ENCODE results near the gene LAMA1. TPM values are rescaled to one million over a fixed set of nuclear protein-coding genes. Genes with fewer than 3 reads are reported as not detected.

LAMA1 gene
- total RNA-seq, 1 experiment from 2014 or later = 28.8 TPM

DNA sequence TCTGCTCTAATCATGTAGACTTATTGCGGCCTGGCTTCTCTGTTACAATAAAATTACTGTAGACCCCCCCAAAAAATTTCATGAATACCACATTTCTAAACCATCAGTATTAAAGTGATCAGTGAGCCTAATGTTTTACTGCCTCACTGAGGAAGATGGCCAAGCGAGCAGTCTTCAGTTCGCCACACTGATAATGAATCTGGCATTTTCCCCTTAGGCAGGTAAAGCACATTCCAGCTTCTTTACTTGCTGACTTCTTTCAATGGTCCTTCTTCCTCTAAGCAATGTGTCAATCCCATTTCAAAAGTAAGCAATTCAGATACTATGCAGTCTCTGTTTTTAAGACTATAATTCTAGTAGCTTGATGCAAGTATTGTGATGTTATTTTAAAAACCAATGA lies 137.6 kb downstream of the LAMA1 start:
- no peaks in the 10 kb centered on the region for H3K9me3 ChIP-seq (ENCODE audit: control insufficient read depth, low read depth, low read length)
- H3K4me1 ChIP-seq (ENCODE audit: insufficient read depth, low read length) = no peaks in the 10 kb centered on the region
- no peak overlapping the region for H2BK12ac ChIP-seq (ENCODE audit: insufficient read length, low read depth, low read length)
- no peaks in the 10 kb centered on the region for H3K9me3 Mint-ChIP-seq
- no peak overlapping the region for H4K5ac ChIP-seq (ENCODE audit: insufficient read length, low read depth, low read length)
- H3K27ac Mint-ChIP-seq = peak overlapping the region in 1 of 3 experiments; percentile 56; a peak in 2 of 7 replicates
- no peak overlapping the region for H3K4me3 Mint-ChIP-seq
- DNase-seq = no peak
- H3K23me2 ChIP-seq (ENCODE audit: insufficient read length, low read depth, low read length, poor library complexity, severe bottlenecking) = no peaks in the 10 kb centered on the region
- peaks cover 0 to 3% of the 10 kb centered on the region in 2 experiments; a peak in 1 of 4 replicates for H3K4me1 Mint-ChIP-seq
- no peaks in the 10 kb centered on the region for H4K20me1 ChIP-seq (ENCODE audit: control insufficient read depth, insufficient read depth, insufficient read length)
- TF ChIP-seq, protein P1, sequence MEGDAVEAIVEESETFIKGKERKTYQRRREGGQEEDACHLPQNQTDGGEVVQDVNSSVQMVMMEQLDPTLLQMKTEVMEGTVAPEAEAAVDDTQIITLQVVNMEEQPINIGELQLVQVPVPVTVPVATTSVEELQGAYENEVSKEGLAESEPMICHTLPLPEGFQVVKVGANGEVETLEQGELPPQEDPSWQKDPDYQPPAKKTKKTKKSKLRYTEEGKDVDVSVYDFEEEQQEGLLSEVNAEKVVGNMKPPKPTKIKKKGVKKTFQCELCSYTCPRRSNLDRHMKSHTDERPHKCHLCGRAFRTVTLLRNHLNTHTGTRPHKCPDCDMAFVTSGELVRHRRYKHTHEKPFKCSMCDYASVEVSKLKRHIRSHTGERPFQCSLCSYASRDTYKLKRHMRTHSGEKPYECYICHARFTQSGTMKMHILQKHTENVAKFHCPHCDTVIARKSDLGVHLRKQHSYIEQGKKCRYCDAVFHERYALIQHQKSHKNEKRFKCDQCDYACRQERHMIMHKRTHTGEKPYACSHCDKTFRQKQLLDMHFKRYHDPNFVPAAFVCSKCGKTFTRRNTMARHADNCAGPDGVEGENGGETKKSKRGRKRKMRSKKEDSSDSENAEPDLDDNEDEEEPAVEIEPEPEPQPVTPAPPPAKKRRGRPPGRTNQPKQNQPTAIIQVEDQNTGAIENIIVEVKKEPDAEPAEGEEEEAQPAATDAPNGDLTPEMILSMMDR (conservative IDR thresholded peaks at IDR 0.05) = no peak
- no peak overlapping the region for H2BK15ac ChIP-seq (ENCODE audit: low read depth, low read length)
- no peak overlapping the region for H3K9ac ChIP-seq (ENCODE audit: extremely low read depth, insufficient read length, low read length)
- no CpG with 5 or more reads among the region's 3 CpGs for WGBS (ENCODE audit: extremely low coverage, insufficient read length, low lambda C conversion rate)
- H2AK5ac ChIP-seq (ENCODE audit: insufficient read length, low read length) = no peak overlapping the region
- H3K56ac ChIP-seq (ENCODE audit: insufficient read length, low read depth, low read length) = no peak overlapping the region
- H3K79me2 ChIP-seq (ENCODE audit: insufficient read depth, low read length) = no peaks in the 10 kb centered on the region
- H2BK120ac ChIP-seq (ENCODE audit: low read depth, low read length, poor library complexity, severe bottlenecking) = no peak overlapping the region
- no peaks in the 10 kb centered on the region for H3K27me3 Mint-ChIP-seq (ENCODE audit: low read depth)
- H2AFZ ChIP-seq (ENCODE audit: low read length) = no peak overlapping the region
- no peaks in the 10 kb centered on the region for H3K27me3 ChIP-seq (ENCODE audit: insufficient read depth, low read length)
- H3K36me3 Mint-ChIP-seq (ENCODE audit: insufficient read depth in 1 of 3, low read depth in 3 of 3) = peaks cover 22 to 63% (median 26%) of the 10 kb centered on the region in 3 experiments
- H4K8ac ChIP-seq (replicated peaks; ENCODE audit: insufficient read length, low read depth, low read length) = no peak overlapping the region
- H3K18ac ChIP-seq (ENCODE audit: insufficient read length, low read depth, low read length) = no peak overlapping the region
- H3T11ph ChIP-seq (ENCODE audit: low read length) = no peak overlapping the region
- H3K27ac ChIP-seq (ENCODE audit: insufficient read length, low read depth, low read length) = no peak overlapping the region
- H3K79me1 ChIP-seq (ENCODE audit: insufficient read depth, low read depth, low read length, poor library complexity, severe bottlenecking) = no peaks in the 10 kb centered on the region
- no peak overlapping the region for H2BK5ac ChIP-seq (ENCODE audit: insufficient read length, low read length)
- H2BK20ac ChIP-seq (ENCODE audit: low read depth, low read length, poor library complexity, severe bottlenecking) = no peak overlapping the region
- no peak overlapping the region for H4K91ac ChIP-seq (ENCODE audit: insufficient read length, low read depth, low read length)
- no peak overlapping the region for H3K4ac ChIP-seq (ENCODE audit: low read depth, low read length)
- H3K23ac ChIP-seq (ENCODE audit: insufficient read length, low read depth, low read length) = no peak overlapping the region
- no peak overlapping the region for H3K4me2 ChIP-seq (ENCODE audit: insufficient read depth, insufficient read length, low read length)
- no peak overlapping the region for H3K14ac ChIP-seq (ENCODE audit: insufficient read depth, low read length)
